Testis (tissue), 2 donors: ENCODE results near the gene BICD1.

Source experiments
- CTCF ChIP-seq, 3 experiments: fragments of 450-650 bp in 2 of 3; fragments of 200-600 bp in 1 of 3; sonication (generic) in 1 of 3; IDR thresholded peaks; one replicate each; pipeline ENCODE4 v1.5.1; 2016 to 2019; ENCODE audit warnings: antibody characterized with exemption in 3 of 3, mild to moderate bottlenecking in 2 of 3, moderate library complexity in 1 of 3
- POLR2A ChIP-seq: fragments of 450-650 bp; IDR thresholded peaks from one replicate; pipeline ENCODE4 v1.6.1; 2017; ENCODE audit warnings: antibody characterized with exemption, mild to moderate bottlenecking, moderate library complexity

DNA sequence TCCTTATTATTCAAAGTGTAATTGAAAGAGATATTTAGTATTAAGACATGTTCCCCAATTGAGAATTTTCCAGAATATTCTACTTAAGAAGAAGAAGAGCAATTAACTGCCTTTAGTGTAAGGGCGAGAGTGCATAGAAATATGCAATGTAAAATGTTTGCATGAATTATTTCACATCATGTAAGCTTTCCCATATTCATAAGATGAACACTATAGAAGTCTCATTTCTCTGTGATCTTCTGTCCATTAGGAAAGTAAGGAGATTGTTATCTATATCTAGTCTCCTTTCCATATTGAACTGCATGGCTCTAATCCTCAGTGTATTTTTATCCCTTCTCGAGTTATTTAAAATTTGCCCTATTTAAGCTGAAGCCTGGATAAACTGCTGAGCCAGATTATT, 275.6 kb downstream of the BICD1 start:
- TF ChIP-seq CTCF (IDR thresholded peaks at IDR 0.05) (no peak), POLR2A (no peak)
